ENCODE measurements around the gene SCRN2. TPM values are rescaled to one million over a fixed set of nuclear protein-coding genes. Genes with fewer than 3 reads are reported as not detected.

SCRN2 gene
- total and polyA plus RNA-seq, 2 of the 8 experiments (the other 6 are each of a cell fraction or from before 2014, with no cell fraction given), result 24.4 to 42.3 TPM

DNA sequence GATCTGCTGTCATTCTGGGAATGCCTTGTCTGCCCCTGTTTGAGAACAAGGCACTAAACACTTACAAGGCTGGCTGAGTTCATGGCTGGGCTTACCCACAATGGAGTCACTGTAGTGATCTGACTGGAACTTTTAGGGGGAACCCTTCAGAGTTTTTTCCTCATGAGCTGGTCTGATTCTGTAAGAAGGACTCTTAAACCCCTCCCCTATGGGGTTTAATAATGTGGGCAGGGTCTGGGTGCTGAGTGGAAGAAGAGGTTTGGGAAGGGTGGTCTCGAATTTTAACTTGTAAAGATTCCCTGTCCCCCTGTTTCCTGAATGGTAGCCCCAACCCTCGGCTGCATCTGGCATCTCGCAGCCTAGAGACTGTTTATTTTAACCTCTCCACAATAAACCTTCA is 50.0 kb downstream of the SCRN2 start:
- Histone ChIP-seq H3K18ac (ENCODE audit: extremely low read depth, low read length) (no peak overlapping the region), H3K4ac (replicated peaks; ENCODE audit: insufficient read length, low read depth, low read length) (no peak overlapping the region), H3K23ac (ENCODE audit: insufficient read length) (no peak overlapping the region), H2AFZ (ENCODE audit: low read length) (no peak overlapping the region), H3K9ac (replicated peaks in 1 of 4; ENCODE audit: extremely low read depth in 1 of 4, low read depth in 3 of 4, low read length in 3 of 4) (no peak overlapping the region), H4K8ac (ENCODE audit: extremely low read depth, insufficient read depth, low read length) (no peak overlapping the region), H3K4me1 (replicated peaks in 1 of 4; ENCODE audit: control insufficient read depth in 3 of 4, insufficient read depth in 4 of 4, low read length in 3 of 4) (peaks cover 0 to 3% (median 2%) of the 10 kb centered on the region in 4 experiments; a peak in 3 of 7 replicates), H4K20me1 (replicated peaks in 1 of 2; ENCODE audit: control insufficient read depth in 1 of 2, insufficient read depth in 2 of 2, low read length in 2 of 2) (no peaks in the 10 kb centered on the region), H2BK15ac (ENCODE audit: low read length) (no peak overlapping the region), H4K91ac (replicated peaks; ENCODE audit: insufficient read length, low read length) (no peak overlapping the region), H3K14ac (ENCODE audit: insufficient read length) (no peak overlapping the region), H2BK120ac (replicated peaks; ENCODE audit: low read depth, low read length) (no peak overlapping the region), H3K79me2 (ENCODE audit: control insufficient read depth in 1 of 2, insufficient read depth in 2 of 2, low read length in 2 of 2) (no peaks in the 10 kb centered on the region), H2BK20ac (ENCODE audit: low read length) (no peak overlapping the region), H2AK5ac (ENCODE audit: low read depth, low read length) (no peak overlapping the region), H3K36me3 (ENCODE audit: control insufficient read depth in 2 of 4, insufficient read depth in 4 of 4, low read length in 3 of 4) (no peaks in the 10 kb centered on the region), H3K56ac (replicated peaks; ENCODE audit: insufficient read length, low read depth, low read length) (no peak overlapping the region), H3K4me2 (ENCODE audit: insufficient read depth in 1 of 2, low read depth in 2 of 2, low read length in 2 of 2) (no peak overlapping the region; a peak in 1 of 4 replicates), H3K79me1 (ENCODE audit: low read depth, low read length) (no peaks in the 10 kb centered on the region), H4K5ac (ENCODE audit: insufficient read length, low read depth, low read length) (no peak overlapping the region), H3K23me2 (ENCODE audit: low read depth, low read length) (peaks cover 5% of the 10 kb centered on the region), H3K9me3 (ENCODE audit: insufficient read depth in 2 of 2, low read depth in 1 of 2, low read length in 1 of 2) (no peaks in the 10 kb centered on the region), H3K4me3 (ENCODE audit: extremely low read depth in 1 of 4, insufficient read depth in 2 of 4, low read depth in 3 of 4, low read length in 4 of 4) (no peak overlapping the region), H2BK5ac (ENCODE audit: low read depth, low read length) (no peak overlapping the region), H2BK12ac (ENCODE audit: low read depth, low read length) (no peak overlapping the region), H3K27ac (ENCODE audit: low read depth, low read length) (no peak overlapping the region), H3K27me3 (replicated peaks in 1 of 4; ENCODE audit: control insufficient read depth in 3 of 4, extremely low read depth in 1 of 4, insufficient read depth in 3 of 4, low read length in 3 of 4) (peaks cover 6 to 33% (median 26%) of the 10 kb centered on the region in 4 experiments)
- 77% methylated on average over 3 of the region's 3 CpGs; no CpG with 5 or more reads in 1 of the 2 experiments for WGBS, 2 experiments (ENCODE audit: extremely low coverage in 1 of 2, insufficient coverage in 1 of 2, insufficient read length in 1 of 2, insufficient replicate concordance in 2 of 2, low coverage in 1 of 2, low lambda C conversion rate in 2 of 2, missing lambda C conversion rate in 1 of 2)
- no peak for DNase-seq (ENCODE audit: low read depth in 1 of 2, low spot score in 2 of 2)
- CTCF ChIA-PET (ENCODE audit: partially characterized antibody), result interaction anchor here (2.1 kb wide), 1 partner anchor 10 kb away, joined by 10 read pairs; no protein-coding TSS in a partner anchor
- no peak for FAIRE-seq
- TF ChIP-seq RAD21 (IDR thresholded peaks at IDR 0.05 in 1 of 2, conservative IDR thresholded peaks at IDR 0.05 in 1 of 2; ENCODE audit: low read depth in 2 of 2, low read length in 2 of 2) (no peak), POLR2AphosphoS5 (IDR thresholded peaks at IDR 0.05; ENCODE audit: low read depth, low read length) (no peak), BRCA1 (IDR thresholded peaks at IDR 0.05; ENCODE audit: low read depth, low read length) (no peak), BCL11A (IDR thresholded peaks at IDR 0.05; ENCODE audit: low read depth in 2 of 2, low read length in 2 of 2) (no peak), EP300 (IDR thresholded peaks at IDR 0.05; ENCODE audit: borderline replicate concordance in 1 of 2, low read depth in 2 of 2, low read length in 2 of 2) (no peak), TAF1 (IDR thresholded peaks at IDR 0.05; ENCODE audit: low read depth, low read length) (no peak), KDM1A (IDR thresholded peaks at IDR 0.05; ENCODE audit: borderline replicate concordance, low read length) (no peak), TEAD4 (IDR thresholded peaks at IDR 0.05; ENCODE audit: low read depth, low read length) (no peak), EZH2 (IDR thresholded peaks at IDR 0.05; ENCODE audit: low read depth, low read length, severe bottlenecking) (no peak), FOSL1 (IDR thresholded peaks at IDR 0.05; ENCODE audit: insufficient read depth, low read depth, low read length) (no peak)
- TF ChIP-seq, protein P1, sequence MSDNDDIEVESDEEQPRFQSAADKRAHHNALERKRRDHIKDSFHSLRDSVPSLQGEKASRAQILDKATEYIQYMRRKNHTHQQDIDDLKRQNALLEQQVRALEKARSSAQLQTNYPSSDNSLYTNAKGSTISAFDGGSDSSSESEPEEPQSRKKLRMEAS (IDR thresholded peaks at IDR 0.05), result no peak
- POLR2A ChIA-PET (ENCODE audit: partially characterized antibody), result interaction anchor here (0.6 to 1.0 kb wide), 2 partner anchors 11 to 282 kb away, joined by 3 to 4 read pairs; no protein-coding TSS in a partner anchor

Data from H1 (cell line).